Liver (tissue), 3 donors: ENCODE measurements around the gene MRPL46.

Experiments used
- SP1 ChIP-seq: IDR thresholded peaks from 2 replicates; pipeline ENCODE4 v1.6.1; 2018; ENCODE audit warnings: antibody characterized with exemption, mild to moderate bottlenecking
- TAF1 ChIP-seq: conservative IDR thresholded peaks from 2 replicates; pipeline ENCODE4 v1.6.1; 2016; ENCODE audit warnings: antibody characterized with exemption, mild to moderate bottlenecking
- TF ChIP-seq, protein P1 (sequence below): fragments of 150-350 bp; IDR thresholded peaks from 2 replicates; pipeline ENCODE4 v1.5.1; 2017; ENCODE audit warnings: improper control_type of control experiment, low read depth, low read length; ENCODE audit not compliant: missing input control
- TF ChIP-seq, protein P2 (sequence below): IDR thresholded peaks from 2 replicates; pipeline ENCODE4 v1.6.1; 2016; ENCODE audit warnings: antibody characterized with exemption
- TF ChIP-seq, protein P3 (sequence below): IDR thresholded peaks from 2 replicates; pipeline ENCODE4 v1.6.1; 2016; ENCODE audit warnings: antibody characterized with exemption, mild to moderate bottlenecking
- donor health status: healthy.
- donor health status: healthy.

DNA sequence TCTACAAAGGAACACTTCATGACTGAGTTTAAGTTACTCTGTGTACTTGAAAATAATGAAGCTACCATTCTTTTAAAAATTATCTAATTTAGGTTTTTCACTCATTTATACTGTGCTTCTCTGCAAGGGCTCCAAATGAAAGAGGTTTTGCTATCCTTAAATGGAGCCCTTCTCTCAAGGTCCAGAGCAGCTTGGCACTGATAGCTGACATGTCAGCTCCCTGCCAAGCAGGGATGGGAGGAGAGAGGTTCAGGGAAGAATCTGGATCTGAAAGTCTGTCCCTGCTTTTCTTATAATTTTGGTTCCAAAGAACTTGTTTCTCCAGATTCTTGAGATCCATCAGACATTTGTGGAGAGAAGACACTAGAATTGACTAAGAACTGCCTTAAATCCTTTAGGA lies 39.4 kb upstream of the MRPL46 start:
- TF ChIP-seq, protein P1, sequence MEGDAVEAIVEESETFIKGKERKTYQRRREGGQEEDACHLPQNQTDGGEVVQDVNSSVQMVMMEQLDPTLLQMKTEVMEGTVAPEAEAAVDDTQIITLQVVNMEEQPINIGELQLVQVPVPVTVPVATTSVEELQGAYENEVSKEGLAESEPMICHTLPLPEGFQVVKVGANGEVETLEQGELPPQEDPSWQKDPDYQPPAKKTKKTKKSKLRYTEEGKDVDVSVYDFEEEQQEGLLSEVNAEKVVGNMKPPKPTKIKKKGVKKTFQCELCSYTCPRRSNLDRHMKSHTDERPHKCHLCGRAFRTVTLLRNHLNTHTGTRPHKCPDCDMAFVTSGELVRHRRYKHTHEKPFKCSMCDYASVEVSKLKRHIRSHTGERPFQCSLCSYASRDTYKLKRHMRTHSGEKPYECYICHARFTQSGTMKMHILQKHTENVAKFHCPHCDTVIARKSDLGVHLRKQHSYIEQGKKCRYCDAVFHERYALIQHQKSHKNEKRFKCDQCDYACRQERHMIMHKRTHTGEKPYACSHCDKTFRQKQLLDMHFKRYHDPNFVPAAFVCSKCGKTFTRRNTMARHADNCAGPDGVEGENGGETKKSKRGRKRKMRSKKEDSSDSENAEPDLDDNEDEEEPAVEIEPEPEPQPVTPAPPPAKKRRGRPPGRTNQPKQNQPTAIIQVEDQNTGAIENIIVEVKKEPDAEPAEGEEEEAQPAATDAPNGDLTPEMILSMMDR, result no peak
- TF ChIP-seq SP1 (no peak), TAF1 (no peak)
- TF ChIP-seq, protein P2, sequence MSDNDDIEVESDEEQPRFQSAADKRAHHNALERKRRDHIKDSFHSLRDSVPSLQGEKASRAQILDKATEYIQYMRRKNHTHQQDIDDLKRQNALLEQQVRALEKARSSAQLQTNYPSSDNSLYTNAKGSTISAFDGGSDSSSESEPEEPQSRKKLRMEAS, result no peak
- TF ChIP-seq, protein P3, sequence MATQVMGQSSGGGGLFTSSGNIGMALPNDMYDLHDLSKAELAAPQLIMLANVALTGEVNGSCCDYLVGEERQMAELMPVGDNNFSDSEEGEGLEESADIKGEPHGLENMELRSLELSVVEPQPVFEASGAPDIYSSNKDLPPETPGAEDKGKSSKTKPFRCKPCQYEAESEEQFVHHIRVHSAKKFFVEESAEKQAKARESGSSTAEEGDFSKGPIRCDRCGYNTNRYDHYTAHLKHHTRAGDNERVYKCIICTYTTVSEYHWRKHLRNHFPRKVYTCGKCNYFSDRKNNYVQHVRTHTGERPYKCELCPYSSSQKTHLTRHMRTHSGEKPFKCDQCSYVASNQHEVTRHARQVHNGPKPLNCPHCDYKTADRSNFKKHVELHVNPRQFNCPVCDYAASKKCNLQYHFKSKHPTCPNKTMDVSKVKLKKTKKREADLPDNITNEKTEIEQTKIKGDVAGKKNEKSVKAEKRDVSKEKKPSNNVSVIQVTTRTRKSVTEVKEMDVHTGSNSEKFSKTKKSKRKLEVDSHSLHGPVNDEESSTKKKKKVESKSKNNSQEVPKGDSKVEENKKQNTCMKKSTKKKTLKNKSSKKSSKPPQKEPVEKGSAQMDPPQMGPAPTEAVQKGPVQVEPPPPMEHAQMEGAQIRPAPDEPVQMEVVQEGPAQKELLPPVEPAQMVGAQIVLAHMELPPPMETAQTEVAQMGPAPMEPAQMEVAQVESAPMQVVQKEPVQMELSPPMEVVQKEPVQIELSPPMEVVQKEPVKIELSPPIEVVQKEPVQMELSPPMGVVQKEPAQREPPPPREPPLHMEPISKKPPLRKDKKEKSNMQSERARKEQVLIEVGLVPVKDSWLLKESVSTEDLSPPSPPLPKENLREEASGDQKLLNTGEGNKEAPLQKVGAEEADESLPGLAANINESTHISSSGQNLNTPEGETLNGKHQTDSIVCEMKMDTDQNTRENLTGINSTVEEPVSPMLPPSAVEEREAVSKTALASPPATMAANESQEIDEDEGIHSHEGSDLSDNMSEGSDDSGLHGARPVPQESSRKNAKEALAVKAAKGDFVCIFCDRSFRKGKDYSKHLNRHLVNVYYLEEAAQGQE, result no peak
